LNCaP clone FGC (cell line): ENCODE results near the gene MIA.

Experiments
- DNase-seq: peaks from one replicate; pipeline ENCODE4 v3.0.0-alpha.2; 2011; ENCODE audit warnings: low read depth
- H3K4me3 ChIP-seq: 2 replicates; pipeline ENCODE4 v1.5.1; 2011; ENCODE audit warnings: mild to moderate bottlenecking, low read depth, low read length, control low read depth
- TF ChIP-seq, protein P1 (sequence below): IDR thresholded peaks from 2 replicates; pipeline ENCODE4 v1.5.1; 2012; ENCODE audit warnings: mild to moderate bottlenecking; ENCODE audit not compliant: control insufficient read depth, insufficient read depth; ENCODE audit errors: extremely low read depth

The MIA gene

DNA sequence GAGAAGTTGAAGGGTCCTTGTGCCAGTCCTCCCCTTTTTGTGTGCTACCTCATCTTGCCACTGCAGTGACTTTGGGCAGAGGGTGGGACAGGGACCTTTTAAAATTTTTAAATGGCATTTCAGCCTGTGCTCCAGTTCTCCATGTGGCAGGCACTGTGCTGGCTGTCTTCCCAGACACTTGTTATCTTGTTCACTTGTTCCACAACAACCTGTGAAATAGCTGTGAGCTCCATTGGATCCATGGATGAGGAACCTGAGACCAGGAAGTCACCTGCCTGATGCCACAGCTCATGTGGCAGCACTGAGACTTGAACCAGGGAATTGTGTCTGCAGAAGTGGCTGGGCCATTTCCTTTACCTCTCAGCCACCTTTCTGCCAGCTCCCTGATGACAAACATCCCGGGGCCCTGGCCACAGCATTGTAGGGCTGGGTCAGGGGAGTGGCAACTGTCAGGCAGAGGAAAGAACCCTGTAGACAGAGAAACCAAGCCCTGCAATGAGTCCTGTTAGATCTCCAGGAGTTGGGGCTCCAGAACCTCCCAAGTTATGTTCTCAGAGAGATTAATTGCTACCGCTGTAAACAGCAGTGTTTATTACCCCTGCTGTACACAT is 30.0 kb downstream of the MIA start:
- H3K4me3 ChIP-seq, result no peak overlapping the region
- TF ChIP-seq, protein P1, sequence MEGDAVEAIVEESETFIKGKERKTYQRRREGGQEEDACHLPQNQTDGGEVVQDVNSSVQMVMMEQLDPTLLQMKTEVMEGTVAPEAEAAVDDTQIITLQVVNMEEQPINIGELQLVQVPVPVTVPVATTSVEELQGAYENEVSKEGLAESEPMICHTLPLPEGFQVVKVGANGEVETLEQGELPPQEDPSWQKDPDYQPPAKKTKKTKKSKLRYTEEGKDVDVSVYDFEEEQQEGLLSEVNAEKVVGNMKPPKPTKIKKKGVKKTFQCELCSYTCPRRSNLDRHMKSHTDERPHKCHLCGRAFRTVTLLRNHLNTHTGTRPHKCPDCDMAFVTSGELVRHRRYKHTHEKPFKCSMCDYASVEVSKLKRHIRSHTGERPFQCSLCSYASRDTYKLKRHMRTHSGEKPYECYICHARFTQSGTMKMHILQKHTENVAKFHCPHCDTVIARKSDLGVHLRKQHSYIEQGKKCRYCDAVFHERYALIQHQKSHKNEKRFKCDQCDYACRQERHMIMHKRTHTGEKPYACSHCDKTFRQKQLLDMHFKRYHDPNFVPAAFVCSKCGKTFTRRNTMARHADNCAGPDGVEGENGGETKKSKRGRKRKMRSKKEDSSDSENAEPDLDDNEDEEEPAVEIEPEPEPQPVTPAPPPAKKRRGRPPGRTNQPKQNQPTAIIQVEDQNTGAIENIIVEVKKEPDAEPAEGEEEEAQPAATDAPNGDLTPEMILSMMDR, result no peak
- DNase-seq, result peak; percentile 66

DNA sequence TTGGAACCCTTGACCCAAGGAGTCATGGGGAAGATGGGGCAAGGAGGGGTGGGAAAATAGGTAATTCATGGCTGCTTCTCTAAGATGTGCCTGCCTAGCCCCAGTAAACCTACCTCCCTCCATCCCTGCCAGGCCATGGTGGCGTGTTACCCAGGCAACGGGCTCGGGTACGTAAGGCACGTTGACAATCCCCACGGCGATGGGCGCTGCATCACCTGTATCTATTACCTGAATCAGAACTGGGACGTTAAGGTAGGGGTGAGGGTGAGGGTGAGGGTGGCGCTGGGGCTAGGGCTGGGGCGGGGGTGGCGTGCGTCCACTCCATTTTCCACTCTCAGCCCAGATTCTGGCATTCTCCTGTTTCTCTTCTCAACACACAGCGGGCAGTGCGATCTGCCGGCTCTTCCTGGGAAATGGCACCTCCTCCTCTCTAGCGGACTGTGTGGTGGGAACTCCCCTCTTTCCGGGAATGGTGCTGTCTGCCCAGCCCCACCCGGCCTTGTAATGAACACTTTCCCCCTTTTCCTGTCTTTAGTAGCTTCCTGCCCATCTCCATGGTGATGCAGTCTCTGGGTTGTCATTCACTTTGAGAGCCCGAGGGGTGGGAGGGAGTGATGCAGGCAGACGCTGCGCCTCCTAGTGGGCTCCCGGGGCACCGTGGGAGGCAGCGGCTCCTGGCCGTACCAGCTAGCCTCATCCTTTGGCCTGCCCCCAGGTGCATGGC is 31.3 kb downstream of the MIA start:
- H3K4me3 ChIP-seq, result no peak overlapping the region
- TF ChIP-seq, protein P1, result no peak
- no peak for DNase-seq

DNA sequence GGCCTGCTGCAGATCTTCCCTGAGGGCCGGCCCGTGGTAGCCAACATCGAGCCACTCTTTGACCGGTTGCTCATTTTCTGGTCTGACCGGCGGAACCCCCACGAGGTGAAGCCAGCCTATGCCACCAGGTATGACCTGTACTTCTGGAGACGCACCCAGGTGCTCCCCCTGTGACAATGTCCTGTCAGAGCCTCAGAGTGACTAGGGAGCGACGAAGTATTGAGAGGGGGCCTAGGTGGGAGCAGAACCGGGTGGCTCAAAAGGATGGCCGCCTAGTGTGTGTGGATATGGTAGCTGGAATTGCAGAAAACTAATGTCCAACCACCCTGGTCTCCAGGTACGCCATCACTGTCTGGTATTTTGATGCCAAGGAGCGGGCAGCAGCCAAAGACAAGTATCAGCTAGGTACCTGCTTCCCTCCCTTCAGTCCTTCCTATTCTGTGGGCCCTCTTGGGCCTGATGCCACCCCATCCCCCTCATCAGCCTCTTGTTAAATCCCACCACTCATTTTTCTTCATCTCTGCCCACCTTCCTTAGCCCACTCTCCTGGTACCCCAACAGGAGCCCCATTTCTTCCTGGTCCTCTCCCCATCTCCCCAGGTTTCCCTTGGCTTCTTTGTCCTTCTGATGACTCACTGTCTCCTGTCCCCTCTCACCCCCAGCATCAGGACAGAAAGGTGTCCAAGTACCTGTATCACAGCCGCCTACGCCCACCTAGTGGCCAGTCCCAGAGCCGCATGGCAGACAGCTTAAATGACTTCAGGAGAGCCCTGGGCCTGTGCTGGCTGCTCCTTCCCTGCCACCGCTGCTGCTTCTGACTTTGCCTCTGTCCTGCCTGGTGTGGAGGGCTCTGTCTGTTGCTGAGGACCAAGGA is 32.1 kb downstream of the MIA start:
- H3K4me3 ChIP-seq, result no peak overlapping the region
- TF ChIP-seq, protein P1, result 0 out of 2 replicates have a peak, but pooled peaks have one; percentile 5
- DNase-seq, result no peak

DNA sequence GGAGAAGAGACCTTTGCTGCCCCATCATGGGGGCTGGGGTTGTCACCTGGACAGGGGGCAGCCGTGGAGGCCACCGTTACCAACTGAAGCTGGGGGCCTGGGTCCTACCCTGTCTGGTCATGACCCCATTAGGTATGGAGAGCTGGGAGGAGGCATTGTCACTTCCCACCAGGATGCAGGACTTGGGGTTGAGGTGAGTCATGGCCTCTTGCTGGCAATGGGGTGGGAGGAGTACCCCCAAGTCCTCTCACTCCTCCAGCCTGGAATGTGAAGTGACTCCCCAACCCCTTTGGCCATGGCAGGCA is 32.7 kb downstream of the MIA start:
- H3K4me3 ChIP-seq, result no peak overlapping the region
- TF ChIP-seq, protein P1, result no peak
- no peak for DNase-seq

DNA sequence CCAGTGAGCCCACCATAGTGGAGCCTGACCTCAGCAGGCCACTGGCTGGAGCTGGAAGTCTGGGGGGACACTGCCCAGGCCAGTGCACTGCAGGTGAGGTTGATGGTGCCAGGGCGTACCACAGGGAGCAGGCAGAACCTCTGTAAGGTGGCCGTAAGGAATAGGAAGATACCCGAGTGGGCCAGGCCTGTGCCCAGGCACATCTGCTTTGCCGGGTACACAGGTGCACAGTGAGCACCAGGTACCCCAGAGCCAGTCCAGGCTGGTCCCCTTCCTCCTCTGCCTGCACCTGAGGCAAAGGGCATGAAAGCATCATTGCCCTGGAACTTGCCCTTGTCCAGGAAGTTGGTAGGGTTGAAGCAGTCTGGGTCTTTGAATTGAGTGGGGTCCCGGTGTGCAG is 33.2 kb downstream of the MIA start:
- DNase-seq, result no peak
- TF ChIP-seq, protein P1, result no peak
- no peak overlapping the region for H3K4me3 ChIP-seq

DNA sequence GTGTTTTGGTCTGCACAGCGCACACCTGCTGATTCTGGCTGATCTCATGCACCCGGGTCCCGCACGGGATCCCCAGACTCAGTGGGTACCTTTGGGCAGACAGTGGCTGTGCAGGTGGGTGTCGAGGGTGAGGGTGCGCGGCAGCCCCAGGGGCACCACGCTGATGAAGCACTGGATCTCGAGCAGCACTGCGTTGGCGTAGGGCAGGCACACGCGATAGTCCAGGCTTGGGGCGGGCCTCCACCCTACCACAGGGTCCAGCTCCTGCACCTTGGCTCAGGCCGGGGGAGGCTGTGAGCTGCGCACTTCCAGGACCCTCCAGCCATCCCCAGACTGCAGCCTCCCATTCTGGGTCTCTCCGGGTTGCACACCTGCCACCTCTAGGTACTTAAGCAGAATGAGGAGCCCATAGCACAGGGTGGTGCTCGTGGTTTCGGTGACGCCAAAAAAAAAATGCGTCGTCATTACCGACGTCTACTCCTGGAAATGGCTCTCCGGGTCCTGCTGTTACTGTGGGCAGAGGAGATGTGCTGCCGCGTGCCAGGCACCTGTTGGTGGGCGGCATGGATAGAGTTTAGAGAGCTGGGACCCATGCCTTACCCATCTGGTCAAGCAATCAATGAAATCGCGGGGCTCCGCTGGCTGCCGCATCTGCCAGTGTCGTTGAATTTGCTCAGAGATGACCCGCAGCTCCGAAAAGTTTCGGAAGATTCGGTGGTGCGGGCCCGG is 34.2 kb downstream of the MIA start:
- no peak for DNase-seq
- no peak overlapping the region for H3K4me3 ChIP-seq
- TF ChIP-seq, protein P1, result no peak
